NCI-H187 treated with DMSO at 0.1 percent for 48 hours (cell line): ENCODE data around the gene CPT1B.
A peak's percentile ranks its signal among the peaks of the same experiment; 100 is the strongest.

Experiments used
- DNase-seq: peaks from one replicate; lab custom pipeline; 2025; lab: John Stamatoyannopoulos, UW

The CPT1B gene

GRCh38 chr22:50585781-50586180 is 7.6 kb upstream of the CPT1B start:
- DNase-seq: no peak

GRCh38 chr22:50585238-50585637 is 7.0 kb upstream of the CPT1B start:
- DNase-seq: no peak

- no peak for DNase-seq
Measured at GRCh38 chr22:50584106-50585096, 6.2 kb upstream of the CPT1B start.

- no peak for DNase-seq
Measured at GRCh38 chr22:50583294-50583861, 5.2 kb upstream of the CPT1B start.

GRCh38 chr22:50582493-50583293 is 4.5 kb upstream of the CPT1B start, which contains the start of gene CHKB:
Gene CHKB (minus strand): TSS chr22:50582849. CDS start chr22:50582781, 68 bp downstream.
- peak; percentile 12 for DNase-seq

GRCh38 chr22:50581950-50582492 is 3.8 kb upstream of the CPT1B start:
- no peak for DNase-seq

GRCh38 chr22:50581031-50581949 is 3.1 kb upstream of the CPT1B start:
- no peak for DNase-seq

- no peak for DNase-seq
Measured at GRCh38 chr22:50579752-50580151, 1.5 kb upstream of the CPT1B start.

- DNase-seq: no peak
Measured at GRCh38 chr22:50578776-50579310, 616 bp upstream of the CPT1B start.

- DNase-seq: no peak
Measured at GRCh38 chr22:50577697-50577986, 585 bp downstream of the CPT1B start.

GRCh38 chr22:50576806-50577696 is 1.2 kb downstream of the CPT1B start:
- no peak for DNase-seq

- DNase-seq: no peak
Measured at GRCh38 chr22:50576070-50576469, 2.2 kb downstream of the CPT1B start.

- DNase-seq: no peak
Measured at GRCh38 chr22:50575426-50575941, 2.7 kb downstream of the CPT1B start.

- no peak for DNase-seq
Measured at GRCh38 chr22:50574383-50574755, 3.9 kb downstream of the CPT1B start.

- no peak for DNase-seq
Measured at GRCh38 chr22:50573491-50574382, 4.5 kb downstream of the CPT1B start.

- DNase-seq: no peak
Measured at GRCh38 chr22:50572965-50573364, 5.3 kb downstream of the CPT1B start.

- DNase-seq: no peak
Measured at GRCh38 chr22:50571264-50572175, 6.7 kb downstream of the CPT1B start.

- DNase-seq: no peak
Measured at GRCh38 chr22:50570861-50571260, 7.4 kb downstream of the CPT1B start.
